GM18505 (cell line): ENCODE results near the gene CA10.

Experiments used
- ATAC-seq: cut with Tn5 transposase; IDR thresholded peaks from one replicate; pipeline ENCODE4 v1.9.1; 2021; ENCODE audit not compliant: unreplicated experiment
- POLR2A ChIP-seq: IDR thresholded peaks from 4 replicates; pipeline ENCODE4 v1.6.1; 2011; ENCODE audit warnings: borderline replicate concordance; ENCODE audit not compliant: insufficient read depth, insufficient read length; ENCODE audit errors: extremely low read depth

The CA10 gene

GRCh38 chr17:51722994-51723393 lies 435.5 kb downstream of the CA10 start:
- no peak for ATAC-seq
- no peak for TF ChIP-seq POLR2A

GRCh38 chr17:51721730-51722129 lies 436.8 kb downstream of the CA10 start:
- no peak for ATAC-seq
- no peak for TF ChIP-seq POLR2A

GRCh38 chr17:51720439-51720838 lies 438.1 kb downstream of the CA10 start:
- ATAC-seq = no peak

GRCh38 chr17:51718983-51719382 lies 439.5 kb downstream of the CA10 start:
- TF ChIP-seq POLR2A = no peak
- no peak for ATAC-seq

More at GRCh38 chr17:51720439-51720838, 438.1 kb downstream of the CA10 start:
- TF ChIP-seq POLR2A = no peak

GRCh38 chr17:51711581-51711980 lies 446.9 kb downstream of the CA10 start:
- TF ChIP-seq POLR2A = no peak
- no peak for ATAC-seq

GRCh38 chr17:51710634-51710979 lies 447.9 kb downstream of the CA10 start:
- ATAC-seq = no peak
- TF ChIP-seq POLR2A = no peak

GRCh38 chr17:51709694-51710633 lies 448.6 kb downstream of the CA10 start:
- TF ChIP-seq POLR2A = no peak
- ATAC-seq = no peak

- no peak for TF ChIP-seq POLR2A
- ATAC-seq = no peak
Measured at GRCh38 chr17:51707216-51707615, 451.3 kb downstream of the CA10 start.

GRCh38 chr17:51706093-51706492 lies 452.4 kb downstream of the CA10 start:
- TF ChIP-seq POLR2A = no peak
- ATAC-seq = no peak

GRCh38 chr17:51703361-51704341 lies 454.9 kb downstream of the CA10 start:
- no peak for ATAC-seq
- no peak for TF ChIP-seq POLR2A

- TF ChIP-seq POLR2A = no peak
- ATAC-seq = no peak
Measured at GRCh38 chr17:51702963-51703360, 455.6 kb downstream of the CA10 start.

- ATAC-seq = no peak
- no peak for TF ChIP-seq POLR2A
Measured at GRCh38 chr17:51701501-51701900, 457.0 kb downstream of the CA10 start.

- no peak for TF ChIP-seq POLR2A
- ATAC-seq = no peak
Measured at GRCh38 chr17:51700011-51700760, 458.3 kb downstream of the CA10 start.
